HepG2 (cell line): ENCODE data around the gene IFI30. TPM values are rescaled to one million over a fixed set of nuclear protein-coding genes. Genes with fewer than 3 reads are reported as not detected.

Experiments
- BCL6 ChIP-seq: IDR thresholded peaks from 2 replicates; pipeline ENCODE4 v1.6.1; 2016; ENCODE audit warnings: missing genetic modification reagents, missing compliant biosample characterization
- EED ChIP-seq: sonication (generic); formaldehyde crosslinking; IDR thresholded peaks from 2 replicates; pipeline ENCODE4 v1.5.0; 2020; ENCODE audit warnings: mild to moderate bottlenecking, missing genetic modification reagents
- HIVEP1 ChIP-seq: sonication (generic); formaldehyde crosslinking; IDR thresholded peaks from 2 replicates; pipeline ENCODE4 v1.4.0; 2020; ENCODE audit warnings: mild to moderate bottlenecking, missing genetic modification reagents
- KLF11 ChIP-seq: IDR thresholded peaks from 2 replicates; pipeline ENCODE4 v1.6.1; 2016; ENCODE audit warnings: missing compliant biosample characterization
- NCOA2 ChIP-seq: sonication (generic); formaldehyde crosslinking; IDR thresholded peaks from 2 replicates; pipeline ENCODE4 v1.8.0; 2022; ENCODE audit warnings: inconsistent platforms
- RBFOX2 ChIP-seq: fragments of 200-400 bp; formaldehyde crosslinking; IDR thresholded peaks from 2 replicates; pipeline ENCODE4 v1.6.1; 2017; ENCODE audit warnings: low read depth, mild to moderate bottlenecking, low read length
- SMC3 ChIP-seq: IDR thresholded peaks from 2 replicates; pipeline ENCODE4 v1.6.1; 2011; ENCODE audit warnings: low read length, improper control_type of control experiment
- SP140L ChIP-seq: sonication (generic); formaldehyde crosslinking; IDR thresholded peaks from 2 replicates; pipeline ENCODE4 v1.4.0; 2020; ENCODE audit warnings: missing genetic modification reagents, borderline replicate concordance
- SPEN ChIP-seq: sonication (generic); formaldehyde crosslinking; IDR thresholded peaks from 2 replicates; pipeline ENCODE4 v1.5.1; 2020; ENCODE audit warnings: low read depth, mild to moderate bottlenecking, missing genetic modification reagents
- ZFP41 ChIP-seq: sonication (generic); formaldehyde crosslinking; IDR thresholded peaks from 2 replicates; pipeline ENCODE4 v1.4.0; 2020; ENCODE audit warnings: mild to moderate bottlenecking, missing genetic modification reagents, borderline replicate concordance
- ZNF264 ChIP-seq: sonication (generic); formaldehyde crosslinking; IDR thresholded peaks from 2 replicates; pipeline ENCODE4 v1.4.0; 2020; ENCODE audit warnings: missing genetic modification reagents
- ZNF34 ChIP-seq: sonication (generic); formaldehyde crosslinking; IDR thresholded peaks from 2 replicates; pipeline ENCODE4 v1.4.0; 2020; ENCODE audit warnings: mild to moderate bottlenecking, missing genetic modification reagents, borderline replicate concordance
- ZNF383 ChIP-seq: sonication (generic); formaldehyde crosslinking; IDR thresholded peaks from 2 replicates; pipeline ENCODE4 v1.4.0; 2020; ENCODE audit warnings: missing genetic modification reagents, mild to moderate bottlenecking, borderline replicate concordance
- ZSCAN30 ChIP-seq: sonication (generic); formaldehyde crosslinking; IDR thresholded peaks from 2 replicates; pipeline ENCODE4 v1.5.0; 2020; ENCODE audit warnings: mild to moderate bottlenecking, missing genetic modification reagents
- ZSCAN31 ChIP-seq: sonication (generic); formaldehyde crosslinking; IDR thresholded peaks from 2 replicates; pipeline ENCODE4 v1.5.0; 2020; ENCODE audit warnings: low read depth, mild to moderate bottlenecking, missing genetic modification reagents
- polyA plus RNA-seq, 8 experiments: library from polyadenylated mRNA; depleted of rRNA in 3 of 8; stranded (reverse) in 7 of 8; unstranded in 1 of 8; fragments of >200 nt; fragmentation: Illumina TruSeq in 4 of 8; extraction: Trizol in 4 of 8; gene quantifications; 2 replicates each; pipeline versions ENCODE4 v1.2.1 to v1.2.3, GENCODE V29; 2011 to 2016; ENCODE audit warnings: low read depth in 4 of 8, missing spikeins in 1 of 8, mixed read lengths in 1 of 8; ENCODE audit not compliant: insufficient read depth in 1 of 8
- total RNA-seq, 5 experiments: library from RNA; depleted of rRNA; stranded (reverse); fragments of >200 nt; fragmentation: Illumina TruSeq; extraction: Trizol; gene quantifications; 2 replicates each; pipeline ENCODE4 v1.2.3, GENCODE V29; 2016; ENCODE audit warnings: low read depth in 1 of 5
- TF ChIP-seq, protein P1 (sequence below): IDR thresholded peaks from 2 replicates; pipeline ENCODE4 v1.6.1; 2012; ENCODE audit warnings: low read depth, low read length, improper control_type of control experiment
- TF ChIP-seq, protein P2 (sequence below): sonication (generic); formaldehyde crosslinking; IDR thresholded peaks from 2 replicates; pipeline ENCODE4 v1.4.0; 2020; ENCODE audit warnings: missing genetic modification reagents, borderline replicate concordance
- TF ChIP-seq, protein P3 (sequence below): sonication (generic); formaldehyde crosslinking; IDR thresholded peaks from 2 replicates; pipeline ENCODE4 v1.5.1; 2020; ENCODE audit warnings: mild to moderate bottlenecking, missing genetic modification reagents, moderate library complexity

The IFI30 gene
- total and polyA plus RNA-seq, 2 of the 13 experiments (the other 11 are each of a cell fraction or from before 2014, with no cell fraction given), result 25.0 to 79.4 TPM

DNA sequence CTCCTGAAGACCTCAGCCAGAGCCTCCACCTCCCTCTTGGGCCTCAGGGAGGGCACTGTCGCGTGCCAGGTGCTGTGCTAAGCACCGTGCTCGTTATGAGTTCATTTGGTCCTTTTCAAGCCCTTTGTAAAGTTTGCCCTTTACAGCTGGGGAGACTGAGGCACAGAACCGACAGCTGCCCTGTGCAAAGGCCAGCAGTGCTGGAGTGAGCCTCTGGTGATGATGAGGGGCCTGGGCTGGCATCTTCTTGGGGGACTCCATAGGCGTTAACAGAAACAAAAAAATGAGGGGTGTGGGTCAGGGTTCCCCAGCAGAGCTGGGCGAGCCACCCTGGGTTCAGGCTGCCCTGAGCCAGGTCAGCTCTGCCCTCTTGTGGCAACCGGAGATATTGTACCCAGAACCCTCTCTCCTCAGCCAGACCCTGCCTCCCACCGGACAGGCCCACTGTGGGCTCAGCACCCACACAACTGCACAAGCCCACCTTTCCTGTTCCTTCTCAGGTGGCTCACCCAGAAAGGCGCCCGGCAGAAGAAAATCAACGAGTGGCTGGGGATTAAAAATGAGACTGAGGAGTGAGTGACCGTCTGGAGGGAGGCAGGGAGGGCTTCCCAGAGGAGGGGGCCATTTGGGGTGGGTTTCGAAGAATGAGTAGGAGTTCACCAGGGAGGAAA, 5.5 kb upstream of the IFI30 start (continued):
- TF ChIP-seq, protein P1, sequence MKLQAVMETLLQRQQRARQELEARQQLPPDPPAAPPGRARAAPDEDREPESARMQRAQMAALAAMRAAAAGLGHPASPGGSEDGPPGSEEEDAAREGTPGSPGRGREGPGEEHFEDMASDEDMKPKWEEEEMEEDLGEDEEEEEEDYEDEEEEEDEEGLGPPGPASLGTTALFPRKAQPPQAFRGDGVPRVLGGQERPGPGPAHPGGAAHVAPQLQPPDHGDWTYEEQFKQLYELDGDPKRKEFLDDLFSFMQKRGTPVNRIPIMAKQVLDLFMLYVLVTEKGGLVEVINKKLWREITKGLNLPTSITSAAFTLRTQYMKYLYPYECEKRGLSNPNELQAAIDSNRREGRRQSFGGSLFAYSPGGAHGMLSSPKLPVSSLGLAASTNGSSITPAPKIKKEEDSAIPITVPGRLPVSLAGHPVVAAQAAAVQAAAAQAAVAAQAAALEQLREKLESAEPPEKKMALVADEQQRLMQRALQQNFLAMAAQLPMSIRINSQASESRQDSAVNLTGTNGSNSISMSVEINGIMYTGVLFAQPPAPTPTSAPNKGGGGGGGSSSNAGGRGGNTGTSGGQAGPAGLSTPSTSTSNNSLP, result no peak
- TF ChIP-seq ZFP41 (CRISPR knock-in tag) (no peak), NCOA2 (CRISPR knock-in tag) (no peak), SMC3 (peak; percentile 47), EED (CRISPR knock-in tag) (no peak), ZNF34 (CRISPR knock-in tag) (no peak), SPEN (no peak), KLF11 (CRISPR knock-in tag) (no peak), ZNF264 (CRISPR knock-in tag) (no peak), SP140L (CRISPR knock-in tag) (no peak), HIVEP1 (CRISPR knock-in tag) (no peak), BCL6 (CRISPR knock-in tag) (no peak), ZSCAN30 (CRISPR knock-in tag) (no peak), ZNF383 (no peak), ZSCAN31 (CRISPR knock-in tag) (no peak), RBFOX2 (no peak)
- TF ChIP-seq, protein P2, sequence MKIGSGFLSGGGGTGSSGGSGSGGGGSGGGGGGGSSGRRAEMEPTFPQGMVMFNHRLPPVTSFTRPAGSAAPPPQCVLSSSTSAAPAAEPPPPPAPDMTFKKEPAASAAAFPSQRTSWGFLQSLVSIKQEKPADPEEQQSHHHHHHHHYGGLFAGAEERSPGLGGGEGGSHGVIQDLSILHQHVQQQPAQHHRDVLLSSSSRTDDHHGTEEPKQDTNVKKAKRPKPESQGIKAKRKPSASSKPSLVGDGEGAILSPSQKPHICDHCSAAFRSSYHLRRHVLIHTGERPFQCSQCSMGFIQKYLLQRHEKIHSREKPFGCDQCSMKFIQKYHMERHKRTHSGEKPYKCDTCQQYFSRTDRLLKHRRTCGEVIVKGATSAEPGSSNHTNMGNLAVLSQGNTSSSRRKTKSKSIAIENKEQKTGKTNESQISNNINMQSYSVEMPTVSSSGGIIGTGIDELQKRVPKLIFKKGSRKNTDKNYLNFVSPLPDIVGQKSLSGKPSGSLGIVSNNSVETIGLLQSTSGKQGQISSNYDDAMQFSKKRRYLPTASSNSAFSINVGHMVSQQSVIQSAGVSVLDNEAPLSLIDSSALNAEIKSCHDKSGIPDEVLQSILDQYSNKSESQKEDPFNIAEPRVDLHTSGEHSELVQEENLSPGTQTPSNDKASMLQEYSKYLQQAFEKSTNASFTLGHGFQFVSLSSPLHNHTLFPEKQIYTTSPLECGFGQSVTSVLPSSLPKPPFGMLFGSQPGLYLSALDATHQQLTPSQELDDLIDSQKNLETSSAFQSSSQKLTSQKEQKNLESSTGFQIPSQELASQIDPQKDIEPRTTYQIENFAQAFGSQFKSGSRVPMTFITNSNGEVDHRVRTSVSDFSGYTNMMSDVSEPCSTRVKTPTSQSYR, result no peak
- TF ChIP-seq, protein P3, sequence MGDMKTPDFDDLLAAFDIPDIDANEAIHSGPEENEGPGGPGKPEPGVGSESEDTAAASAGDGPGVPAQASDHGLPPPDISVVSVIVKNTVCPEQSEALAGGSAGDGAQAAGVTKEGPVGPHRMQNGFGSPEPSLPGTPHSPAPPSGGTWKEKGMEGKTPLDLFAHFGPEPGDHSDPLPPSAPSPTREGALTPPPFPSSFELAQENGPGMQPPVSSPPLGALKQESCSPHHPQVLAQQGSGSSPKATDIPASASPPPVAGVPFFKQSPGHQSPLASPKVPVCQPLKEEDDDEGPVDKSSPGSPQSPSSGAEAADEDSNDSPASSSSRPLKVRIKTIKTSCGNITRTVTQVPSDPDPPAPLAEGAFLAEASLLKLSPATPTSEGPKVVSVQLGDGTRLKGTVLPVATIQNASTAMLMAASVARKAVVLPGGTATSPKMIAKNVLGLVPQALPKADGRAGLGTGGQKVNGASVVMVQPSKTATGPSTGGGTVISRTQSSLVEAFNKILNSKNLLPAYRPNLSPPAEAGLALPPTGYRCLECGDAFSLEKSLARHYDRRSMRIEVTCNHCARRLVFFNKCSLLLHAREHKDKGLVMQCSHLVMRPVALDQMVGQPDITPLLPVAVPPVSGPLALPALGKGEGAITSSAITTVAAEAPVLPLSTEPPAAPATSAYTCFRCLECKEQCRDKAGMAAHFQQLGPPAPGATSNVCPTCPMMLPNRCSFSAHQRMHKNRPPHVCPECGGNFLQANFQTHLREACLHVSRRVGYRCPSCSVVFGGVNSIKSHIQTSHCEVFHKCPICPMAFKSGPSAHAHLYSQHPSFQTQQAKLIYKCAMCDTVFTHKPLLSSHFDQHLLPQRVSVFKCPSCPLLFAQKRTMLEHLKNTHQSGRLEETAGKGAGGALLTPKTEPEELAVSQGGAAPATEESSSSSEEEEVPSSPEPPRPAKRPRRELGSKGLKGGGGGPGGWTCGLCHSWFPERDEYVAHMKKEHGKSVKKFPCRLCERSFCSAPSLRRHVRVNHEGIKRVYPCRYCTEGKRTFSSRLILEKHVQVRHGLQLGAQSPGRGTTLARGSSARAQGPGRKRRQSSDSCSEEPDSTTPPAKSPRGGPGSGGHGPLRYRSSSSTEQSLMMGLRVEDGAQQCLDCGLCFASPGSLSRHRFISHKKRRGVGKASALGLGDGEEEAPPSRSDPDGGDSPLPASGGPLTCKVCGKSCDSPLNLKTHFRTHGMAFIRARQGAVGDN, result peak; percentile 51
